ENCODE measurements around the gene CSPG4. TPM values are rescaled to one million over a fixed set of nuclear protein-coding genes. Genes with fewer than 3 reads are reported as not detected.
"Not testable (repeated sequence)": the region's sequence is repeated elsewhere in the genome, so short reads cannot be mapped to it uniquely, and the experiment has no call there.

The CSPG4 gene
- total and polyA plus RNA-seq, 9 of the 15 experiments (the other 6 are each of a cell fraction or from before 2014, with no cell fraction given) = under 0.01 to 0.07 (median 0.04) TPM; not detected in 5

GRCh38 chr15:75683646-75684312 lies 28.9 kb downstream of the CSPG4 start:
- H3K27me3 ChIP-seq (ENCODE audit: control insufficient read depth in 2 of 2, insufficient read depth in 2 of 2, low read length in 2 of 2); H3K4me2 ChIP-seq (ENCODE audit: insufficient read depth, low read length); H3K36me3 ChIP-seq (ENCODE audit: control insufficient read depth, insufficient read depth, low read length); BruUV-seq (replicated peaks); H3K27ac ChIP-seq (ENCODE audit: extremely low read depth, low read depth, low read length); H3K79me2 ChIP-seq (ENCODE audit: control insufficient read depth, insufficient read depth, low read length); H3K9ac ChIP-seq (ENCODE audit: insufficient read depth in 1 of 2, low read depth in 2 of 2, low read length in 2 of 2); POLR2A ChIA-PET; in situ Hi-C loops (cut with MboI); H3K9me3 ChIP-seq (replicated peaks; ENCODE audit: control insufficient read depth, insufficient read depth, low read depth, low read length); H2AFZ ChIP-seq (ENCODE audit: low read depth, low read length); H4K20me1 ChIP-seq (replicated peaks; ENCODE audit: control insufficient read depth, insufficient read depth, low read length); H3K4me3 ChIP-seq; H3K9me1 ChIP-seq (ENCODE audit: control insufficient read depth, insufficient read depth, low read length); TF ChIP-seq REST (CRISPR knock-in tag; IDR thresholded peaks at IDR 0.05; ENCODE audit: low read depth): not testable (repeated sequence)
- DNase-seq (ENCODE audit: extremely low read depth in 1 of 4, low spot score in 3 of 4) = peak; percentile 75 to 82 (median 78)
- CTCF ChIA-PET (ENCODE audit: low intra/inter-chr PET ratio) = interaction anchor here (0.6 to 2.1 kb wide), 8 partner anchors 42 to 1048 kb away, joined by 3 to 10 read pairs (median 4); partner anchors contain the start of gene IMP3
- FAIRE-seq = peak; percentile 80
- H3K4me1 ChIP-seq (replicated peaks in 1 of 2; ENCODE audit: control insufficient read depth in 2 of 2, insufficient read depth in 2 of 2, low read length in 2 of 2) = peaks cover 0 to 30% of the 10 kb centered on the region in 2 experiments; a peak in 3 of 5 replicates
- ATAC-seq = peak; percentile 93
- 11% methylated on average over 8 of the region's 14 CpGs for WGBS (ENCODE audit: insufficient coverage, low coverage, missing lambda C conversion rate)
- intact Hi-C loops (cut with micrococcal nuclease) = loop anchor here (2.0 to 10.0 kb wide), 5 partner anchors 56 to 315 kb away; partner anchors contain the start of genes MAN2C1 and SNUPN
- TF ChIP-seq TFAP4 (CRISPR knock-in tag; IDR thresholded peaks at IDR 0.05; ENCODE audit: borderline replicate concordance) (peak; percentile 39; the same call in 1 of the 2 replicates), REST (IDR thresholded peaks at IDR 0.05; ENCODE audit: borderline replicate concordance) (peak; percentile 67), SMC3 (conservative IDR thresholded peaks at IDR 0.05; ENCODE audit: insufficient read depth, low read depth, low read length) (peak; percentile 91), CTCF (IDR thresholded peaks at IDR 0.05 in 2 of 3, conservative IDR thresholded peaks at IDR 0.05 in 1 of 3; ENCODE audit: insufficient read depth in 2 of 3, low read depth in 1 of 3, low read length in 3 of 3) (peak; percentile 79 to 86 (median 82)), STAG1 (CRISPR knock-in tag; IDR thresholded peaks at IDR 0.05; ENCODE audit: borderline replicate concordance) (peak; percentile 85), RB1 (IDR thresholded peaks at IDR 0.05; ENCODE audit: low read depth) (0 out of 2 replicates have a peak, but pooled peaks have one; percentile 34), RAD21 (CRISPR knock-in tag; conservative IDR thresholded peaks at IDR 0.05 in 1 of 2, IDR thresholded peaks at IDR 0.05 in 1 of 2) (peak; percentile 64 to 87)
